Measurements from ENCODE around the gene SYNDIG1.

The SYNDIG1 gene

GRCh38 chr20:24481173-24481572, 11.7 kb downstream of the SYNDIG1 start:
- no peak for DNase-seq (ENCODE audit: extremely low spot score)
- CTCF ChIA-PET = no interaction called here
- TF ChIP-seq FOXM1 (IDR thresholded peaks at IDR 0.05; ENCODE audit: borderline replicate concordance) = no peak
- no peak for TF ChIP-seq CTBP1 (IDR thresholded peaks at IDR 0.05; ENCODE audit: borderline replicate concordance)
- TF ChIP-seq SUZ12 (IDR thresholded peaks at IDR 0.05) = no peak
- TF ChIP-seq BHLHE40 (IDR thresholded peaks at IDR 0.05; ENCODE audit: borderline replicate concordance) = no peak
- TF ChIP-seq ZNF384 (IDR thresholded peaks at IDR 0.05) = no peak
- TF ChIP-seq HDGF (IDR thresholded peaks at IDR 0.05; ENCODE audit: borderline replicate concordance) = no peak
- TF ChIP-seq TARDBP (IDR thresholded peaks at IDR 0.05) = no peak
- POLR2A ChIA-PET = no interaction called here

DNA sequence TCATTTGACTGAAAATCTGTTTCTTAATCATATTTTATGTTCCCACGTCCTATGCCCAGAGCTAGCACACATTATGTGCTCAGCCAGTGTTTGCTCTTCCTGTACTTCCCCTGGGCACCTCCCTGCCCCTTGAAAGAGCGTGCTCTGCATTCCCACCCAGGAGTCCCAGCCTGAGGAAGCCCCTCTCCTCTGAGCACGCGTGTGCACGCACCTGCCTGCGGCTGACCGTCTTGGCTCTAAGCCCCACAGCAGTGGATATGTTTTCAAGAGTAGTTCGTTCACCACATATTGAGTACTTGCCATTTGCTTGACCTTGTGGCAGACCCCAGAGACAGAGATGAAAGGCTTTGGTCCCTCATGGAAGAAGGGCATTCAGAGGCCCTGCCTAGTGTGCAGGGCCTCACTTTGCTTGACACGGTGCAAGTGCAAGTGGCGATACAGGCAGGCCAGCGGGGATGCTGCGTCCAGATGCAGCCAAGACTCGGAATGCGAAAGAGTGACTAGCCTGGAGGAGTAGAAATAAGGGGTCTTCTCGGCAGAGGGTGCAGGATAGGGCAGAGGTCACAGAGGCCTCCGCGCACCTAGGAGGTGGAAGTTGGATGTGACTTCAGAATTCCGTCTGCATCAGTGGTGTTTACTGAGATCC, 14.1 kb downstream of the SYNDIG1 start:
- TF ChIP-seq CTBP1 (IDR thresholded peaks at IDR 0.05; ENCODE audit: borderline replicate concordance) (no peak), LEF1 (IDR thresholded peaks at IDR 0.05; ENCODE audit: borderline replicate concordance) (no peak), L3MBTL2 (conservative IDR thresholded peaks at IDR 0.05) (no peak), ZNF384 (IDR thresholded peaks at IDR 0.05) (no peak), FOXM1 (IDR thresholded peaks at IDR 0.05; ENCODE audit: borderline replicate concordance) (no peak), BHLHE40 (IDR thresholded peaks at IDR 0.05; ENCODE audit: borderline replicate concordance) (no peak), NFRKB (IDR thresholded peaks at IDR 0.05) (no peak), SP1 (IDR thresholded peaks at IDR 0.05) (no peak), ARNT (IDR thresholded peaks at IDR 0.05) (no peak), FOXA1 (IDR thresholded peaks at IDR 0.05) (no peak), FOXK2 (IDR thresholded peaks at IDR 0.05) (no peak), SUZ12 (IDR thresholded peaks at IDR 0.05) (no peak)
- POLR2A ChIA-PET = no interaction called here
- CTCF ChIA-PET = no interaction called here
- no peak for DNase-seq (ENCODE audit: extremely low spot score)

- no peak for DNase-seq (ENCODE audit: extremely low spot score)
- TF ChIP-seq FOXM1 (IDR thresholded peaks at IDR 0.05; ENCODE audit: borderline replicate concordance) (no peak), HDGF (IDR thresholded peaks at IDR 0.05; ENCODE audit: borderline replicate concordance) (no peak), FOXK2 (IDR thresholded peaks at IDR 0.05) (no peak), ELF4 (IDR thresholded peaks at IDR 0.05) (no peak), SP1 (IDR thresholded peaks at IDR 0.05) (no peak), LEF1 (IDR thresholded peaks at IDR 0.05; ENCODE audit: borderline replicate concordance) (no peak), BHLHE40 (IDR thresholded peaks at IDR 0.05; ENCODE audit: borderline replicate concordance) (no peak), L3MBTL2 (conservative IDR thresholded peaks at IDR 0.05) (no peak), TARDBP (IDR thresholded peaks at IDR 0.05) (no peak), ARNT (IDR thresholded peaks at IDR 0.05) (no peak), FOXA1 (IDR thresholded peaks at IDR 0.05) (no peak), NFRKB (IDR thresholded peaks at IDR 0.05) (no peak), CTBP1 (IDR thresholded peaks at IDR 0.05; ENCODE audit: borderline replicate concordance) (no peak), SUZ12 (IDR thresholded peaks at IDR 0.05) (no peak), ZNF384 (IDR thresholded peaks at IDR 0.05) (no peak)
- TF ChIP-seq, protein P1, sequence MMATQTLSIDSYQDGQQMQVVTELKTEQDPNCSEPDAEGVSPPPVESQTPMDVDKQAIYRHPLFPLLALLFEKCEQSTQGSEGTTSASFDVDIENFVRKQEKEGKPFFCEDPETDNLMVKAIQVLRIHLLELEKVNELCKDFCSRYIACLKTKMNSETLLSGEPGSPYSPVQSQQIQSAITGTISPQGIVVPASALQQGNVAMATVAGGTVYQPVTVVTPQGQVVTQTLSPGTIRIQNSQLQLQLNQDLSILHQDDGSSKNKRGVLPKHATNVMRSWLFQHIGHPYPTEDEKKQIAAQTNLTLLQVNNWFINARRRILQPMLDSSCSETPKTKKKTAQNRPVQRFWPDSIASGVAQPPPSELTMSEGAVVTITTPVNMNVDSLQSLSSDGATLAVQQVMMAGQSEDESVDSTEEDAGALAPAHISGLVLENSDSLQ (IDR thresholded peaks at IDR 0.05) = no peak
- ChIA-PET POLR2A (no interaction called here), CTCF (no interaction called here)
Observed at GRCh38 chr20:24484081-24484450, 14.6 kb downstream of the SYNDIG1 start.

DNA sequence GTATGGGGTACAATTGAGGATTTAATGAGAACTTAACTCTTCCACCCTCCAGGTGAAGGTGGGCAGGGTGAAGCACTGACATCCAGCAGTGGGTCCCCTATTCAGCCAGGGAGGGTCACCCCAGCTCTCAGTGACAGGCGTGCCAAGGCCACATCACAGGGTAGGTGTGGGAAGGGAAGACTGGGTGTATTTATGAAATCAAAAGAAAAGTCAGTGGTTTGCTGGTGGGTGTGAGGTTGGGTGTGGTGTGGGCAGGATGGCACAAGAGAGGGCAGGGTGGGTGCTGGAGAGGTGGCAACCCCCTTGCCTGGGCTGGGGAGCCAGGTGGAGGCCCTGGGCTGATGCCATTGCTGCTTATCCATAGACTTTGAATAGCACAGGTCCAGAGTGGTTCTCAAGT, 16.6 kb downstream of the SYNDIG1 start:
- POLR2A ChIA-PET = interaction anchor here (0.7 kb wide), 1 partner anchor 17 kb away, joined by 3 read pairs; no protein-coding TSS in a partner anchor
- TF ChIP-seq NFRKB (IDR thresholded peaks at IDR 0.05) = no peak
- no peak for TF ChIP-seq ARNT (IDR thresholded peaks at IDR 0.05)
- no peak for TF ChIP-seq SUZ12 (IDR thresholded peaks at IDR 0.05)
- no peak for TF ChIP-seq L3MBTL2 (conservative IDR thresholded peaks at IDR 0.05)
- no peak for TF ChIP-seq ZNF384 (IDR thresholded peaks at IDR 0.05)
- no peak for TF ChIP-seq SP1 (IDR thresholded peaks at IDR 0.05)
- TF ChIP-seq FOXA1 (IDR thresholded peaks at IDR 0.05) = no peak
- TF ChIP-seq FOXM1 (IDR thresholded peaks at IDR 0.05; ENCODE audit: borderline replicate concordance) = no peak
- CTCF ChIA-PET = no interaction called here
- DNase-seq (ENCODE audit: extremely low spot score) = no peak

- ChIA-PET CTCF (no interaction called here), POLR2A (no interaction called here)
- DNase-seq (ENCODE audit: extremely low spot score) = no peak
- TF ChIP-seq SUZ12 (IDR thresholded peaks at IDR 0.05) (no peak), TARDBP (IDR thresholded peaks at IDR 0.05) (no peak), FOXA1 (IDR thresholded peaks at IDR 0.05) (no peak), FOXM1 (IDR thresholded peaks at IDR 0.05; ENCODE audit: borderline replicate concordance) (no peak), CTBP1 (IDR thresholded peaks at IDR 0.05; ENCODE audit: borderline replicate concordance) (no peak), HDGF (IDR thresholded peaks at IDR 0.05; ENCODE audit: borderline replicate concordance) (no peak), LEF1 (IDR thresholded peaks at IDR 0.05; ENCODE audit: borderline replicate concordance) (no peak), SP1 (IDR thresholded peaks at IDR 0.05) (no peak), ARNT (IDR thresholded peaks at IDR 0.05) (no peak), BHLHE40 (IDR thresholded peaks at IDR 0.05; ENCODE audit: borderline replicate concordance) (no peak), ZNF384 (IDR thresholded peaks at IDR 0.05) (no peak), NFRKB (IDR thresholded peaks at IDR 0.05) (no peak), ELF4 (IDR thresholded peaks at IDR 0.05) (no peak), FOXK2 (IDR thresholded peaks at IDR 0.05) (no peak), L3MBTL2 (conservative IDR thresholded peaks at IDR 0.05) (no peak)
- TF ChIP-seq, protein P1 (IDR thresholded peaks at IDR 0.05) = no peak
Observed at GRCh38 chr20:24487240-24487639, 17.8 kb downstream of the SYNDIG1 start.

- ChIA-PET CTCF (no interaction called here), POLR2A (no interaction called here)
- no peak for TF ChIP-seq ELF4 (IDR thresholded peaks at IDR 0.05)
- TF ChIP-seq NFRKB (IDR thresholded peaks at IDR 0.05) = no peak
- no peak for TF ChIP-seq BHLHE40 (IDR thresholded peaks at IDR 0.05; ENCODE audit: borderline replicate concordance)
- TF ChIP-seq SP1 (IDR thresholded peaks at IDR 0.05) = no peak
- TF ChIP-seq ZNF384 (IDR thresholded peaks at IDR 0.05) = no peak
- TF ChIP-seq L3MBTL2 (conservative IDR thresholded peaks at IDR 0.05) = no peak
- DNase-seq (ENCODE audit: extremely low spot score) = no peak
Observed at GRCh38 chr20:24487648-24488047, 18.2 kb downstream of the SYNDIG1 start.
